GM04503 (cell line): ENCODE data around the gene PLOD1.
"Not testable (repeated sequence)": the region's sequence is repeated elsewhere in the genome, so short reads cannot be mapped to it uniquely, and the experiment has no call there.

Experiments
- DNase-seq: peaks from one replicate; pipeline ENCODE4 v3.0.0-alpha.2; 2012; ENCODE audit warnings: low read depth

PLOD1 gene

GRCh38 chr1:11912482-11913216 lies 21.9 kb upstream of the PLOD1 start:
- not testable (repeated sequence) for DNase-seq

- no peak for DNase-seq
Measured at GRCh38 chr1:11913291-11913690, 21.2 kb upstream of the PLOD1 start.

GRCh38 chr1:11914024-11914423 lies 20.5 kb upstream of the PLOD1 start:
- no peak for DNase-seq

GRCh38 chr1:11918799-11919519 lies 15.6 kb upstream of the PLOD1 start:
- peak; percentile 56 for DNase-seq

GRCh38 chr1:11919621-11920020 lies 14.9 kb upstream of the PLOD1 start:
- no peak for DNase-seq

GRCh38 chr1:11920239-11920903 lies 14.1 kb upstream of the PLOD1 start:
- DNase-seq, result no peak

GRCh38 chr1:11921022-11921421 lies 13.5 kb upstream of the PLOD1 start:
- no peak for DNase-seq

GRCh38 chr1:11923069-11923826 lies 11.3 kb upstream of the PLOD1 start:
- no peak for DNase-seq

GRCh38 chr1:11923827-11924113 lies 10.7 kb upstream of the PLOD1 start:
- no peak for DNase-seq

GRCh38 chr1:11924334-11925195 lies 10.0 kb upstream of the PLOD1 start:
- DNase-seq, result no peak

GRCh38 chr1:11925196-11925937 lies 9.2 kb upstream of the PLOD1 start:
- DNase-seq, result not testable (repeated sequence)

- DNase-seq, result no peak
Measured at GRCh38 chr1:11925938-11926292, 8.6 kb upstream of the PLOD1 start.

GRCh38 chr1:11927866-11928592 lies 6.5 kb upstream of the PLOD1 start:
- DNase-seq, result no peak

- no peak for DNase-seq
Measured at GRCh38 chr1:11929849-11930248, 4.7 kb upstream of the PLOD1 start.

GRCh38 chr1:11930571-11931445 lies 3.7 kb upstream of the PLOD1 start:
- DNase-seq, result no peak

- no peak for DNase-seq
Measured at GRCh38 chr1:11931845-11932244, 2.7 kb upstream of the PLOD1 start.

GRCh38 chr1:11935057-11935412 lies 518 bp downstream of the PLOD1 start:
- no peak for DNase-seq

- not testable (repeated sequence) for DNase-seq
Measured at GRCh38 chr1:11935733-11936132, 1.2 kb downstream of the PLOD1 start.
